GM19193 (cell line): Measurements from ENCODE around the gene ABTB2.

ENCODE experiments used
- POLR2A ChIP-seq: IDR thresholded peaks from 4 replicates; pipeline ENCODE4 v1.6.1; 2011; ENCODE audit not compliant: insufficient read depth, insufficient read length; ENCODE audit errors: extremely low read depth

Gene ABTB2

GRCh38 chr11:34245041-34245440, 112.8 kb downstream of the ABTB2 start:
- TF ChIP-seq POLR2A: no peak

DNA sequence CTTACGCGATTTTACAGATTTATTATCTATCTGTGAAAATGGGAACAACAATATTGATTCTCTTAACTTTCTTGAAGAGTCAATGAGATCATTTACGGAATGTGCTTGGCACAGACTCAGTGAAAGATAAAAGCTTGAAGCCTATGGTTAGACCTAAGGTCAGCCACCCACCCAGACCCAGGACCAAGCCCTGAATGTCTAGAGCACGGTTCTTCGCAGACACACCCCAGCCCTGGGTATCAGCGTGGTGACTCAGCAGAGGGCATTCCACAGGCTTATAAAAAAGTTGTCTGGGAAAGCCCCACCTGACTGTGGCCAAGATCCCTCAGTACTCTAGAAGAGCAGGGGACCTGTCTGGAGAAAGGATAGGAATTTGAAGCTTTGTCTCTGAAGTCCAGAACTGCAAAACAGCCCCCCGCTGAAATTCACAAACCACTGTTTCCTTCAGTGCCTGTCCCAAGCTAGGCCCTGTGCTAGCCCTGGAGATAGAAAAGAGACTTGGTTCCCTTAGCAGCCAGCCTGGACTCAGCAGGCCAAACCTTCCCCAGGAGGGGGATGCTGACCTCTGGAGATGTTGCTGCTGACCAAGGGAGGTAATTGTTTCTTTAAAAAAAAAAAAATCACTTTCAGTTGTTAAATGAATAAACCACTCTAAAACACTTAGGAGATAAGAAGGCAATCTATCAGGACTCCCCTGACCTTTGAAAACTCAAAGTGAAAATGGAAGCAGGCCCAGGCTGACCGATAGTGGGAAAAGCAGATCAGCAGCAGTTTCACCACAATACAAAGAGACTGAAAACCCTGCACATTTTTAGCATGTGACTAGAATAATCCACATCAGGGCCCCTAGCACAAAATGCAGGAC, 114.0 kb downstream of the ABTB2 start:
- TF ChIP-seq POLR2A: no peak

DNA sequence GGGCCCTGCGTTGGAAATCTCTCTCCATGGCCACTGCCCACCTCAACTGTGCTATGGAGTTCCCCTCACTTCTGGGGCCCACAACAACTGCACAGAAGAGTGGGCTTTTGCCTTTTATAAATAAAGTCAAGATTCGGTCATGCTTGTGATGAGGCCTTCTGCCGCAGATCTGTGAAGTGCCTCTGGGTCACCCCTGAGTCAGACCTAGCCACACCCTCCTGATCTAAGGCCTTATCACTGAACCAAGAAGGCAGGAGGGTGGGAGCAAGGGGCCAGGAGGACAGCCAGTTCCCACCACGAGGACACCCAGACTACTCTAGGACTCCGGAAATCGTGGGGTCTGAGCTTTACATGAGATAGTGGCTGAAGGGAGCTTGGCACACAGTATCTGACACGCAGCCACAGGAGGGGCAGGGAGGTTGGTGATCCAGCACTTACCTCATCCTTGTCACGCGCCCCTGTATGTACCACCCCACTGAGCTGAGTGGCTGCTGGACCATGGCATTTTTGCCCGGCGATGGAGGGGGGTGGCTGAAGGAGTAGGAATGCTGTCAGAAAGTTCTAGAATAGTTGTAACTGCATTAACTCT, 115.7 kb downstream of the ABTB2 start:
- no peak for TF ChIP-seq POLR2A

DNA sequence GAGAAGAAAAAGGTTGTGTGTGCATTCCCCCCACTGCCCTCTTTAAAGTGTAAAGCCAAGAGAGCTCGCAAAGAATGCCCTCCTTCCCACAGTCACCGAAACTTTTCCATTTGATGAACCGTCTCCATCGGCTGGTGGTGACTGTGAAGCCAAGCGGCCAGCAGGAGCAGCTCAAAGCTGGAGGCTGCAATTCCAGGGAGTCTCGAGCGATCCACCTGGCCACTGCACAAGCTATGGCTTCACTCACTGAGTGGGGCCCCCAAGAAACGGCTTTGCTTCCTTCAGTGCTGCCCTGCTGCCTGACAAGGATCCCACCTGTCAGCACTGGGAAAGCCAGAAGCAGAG, 117.7 kb downstream of the ABTB2 start:
- no peak for TF ChIP-seq POLR2A

- no peak for TF ChIP-seq POLR2A
Measured at GRCh38 chr11:34239465-34240149, 118.2 kb downstream of the ABTB2 start.

- TF ChIP-seq POLR2A: no peak
Measured at GRCh38 chr11:34238966-34239365, 118.8 kb downstream of the ABTB2 start.

- no peak for TF ChIP-seq POLR2A
Measured at GRCh38 chr11:34238533-34238932, 119.3 kb downstream of the ABTB2 start.

DNA sequence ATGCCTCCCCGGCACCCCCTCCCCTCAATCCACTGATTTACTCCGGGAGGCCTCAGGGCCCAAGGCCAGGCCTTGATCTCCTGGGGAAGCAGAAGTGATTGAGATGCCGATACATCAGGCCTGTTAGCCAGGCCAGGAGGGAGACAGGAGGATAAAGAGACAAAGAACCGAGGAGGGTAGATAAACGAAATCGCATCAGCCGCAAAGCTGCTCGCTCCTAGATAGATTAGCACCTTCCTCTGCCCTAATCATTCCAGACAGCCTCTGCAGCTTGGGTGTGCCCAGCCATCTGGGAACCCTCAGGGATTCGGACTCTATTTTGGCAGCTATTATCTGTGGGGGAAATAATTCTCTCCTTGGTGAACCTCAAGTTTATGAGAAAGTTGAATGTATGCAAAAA, 121.2 kb downstream of the ABTB2 start:
- no peak for TF ChIP-seq POLR2A

- TF ChIP-seq POLR2A: no peak
Measured at GRCh38 chr11:34235591-34236071, 122.2 kb downstream of the ABTB2 start.

DNA sequence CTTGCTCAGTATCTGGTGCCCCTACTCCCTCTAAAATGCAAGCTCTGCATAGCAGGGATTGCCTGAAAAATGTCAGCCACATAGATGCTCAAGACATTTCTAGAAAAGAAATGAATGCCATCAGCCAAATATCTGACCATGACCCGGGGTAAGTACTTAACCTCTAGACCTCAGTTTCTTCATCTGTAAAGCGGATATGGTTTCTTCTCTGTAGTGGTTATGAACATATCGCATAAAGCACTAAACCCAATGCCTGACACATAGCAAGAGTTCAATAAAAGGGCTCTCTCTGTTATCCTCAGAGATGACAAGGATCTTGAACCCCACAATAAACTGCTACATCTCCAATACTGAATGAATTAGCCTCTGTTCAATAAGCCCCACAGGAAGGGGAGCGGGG, 122.6 kb downstream of the ABTB2 start:
- no peak for TF ChIP-seq POLR2A

DNA sequence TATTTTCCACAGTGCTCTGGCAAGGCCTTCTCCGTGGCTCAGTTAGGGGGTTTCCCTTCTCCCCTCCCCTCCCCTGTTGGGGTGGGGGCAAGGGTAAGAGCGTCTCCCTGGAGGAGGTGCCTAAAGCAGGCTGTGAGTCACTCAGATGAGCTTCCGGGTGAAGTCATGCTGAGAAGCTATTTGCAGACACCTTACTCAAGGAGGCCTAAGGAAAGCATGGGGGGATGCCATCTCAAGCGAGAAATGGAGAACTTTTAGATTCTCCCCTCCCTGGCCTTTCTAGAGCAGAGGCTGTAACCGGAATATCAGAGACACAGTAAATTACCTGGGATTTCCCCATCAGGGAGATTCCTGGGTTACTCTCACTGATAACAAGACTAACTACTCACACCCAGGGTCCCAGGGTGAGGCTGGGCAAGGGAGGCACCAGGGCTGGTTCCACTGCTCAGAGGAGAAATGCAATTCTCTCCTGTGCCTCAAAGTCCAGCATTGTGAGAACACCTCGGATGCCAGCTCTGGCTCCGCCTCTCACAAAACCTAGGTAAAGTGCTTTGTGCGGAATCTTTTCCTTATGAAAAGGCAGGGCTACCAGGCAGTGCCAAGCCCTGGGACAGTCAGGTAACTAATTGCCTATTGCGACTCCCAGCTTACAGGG, 123.6 kb downstream of the ABTB2 start:
- no peak for TF ChIP-seq POLR2A

DNA sequence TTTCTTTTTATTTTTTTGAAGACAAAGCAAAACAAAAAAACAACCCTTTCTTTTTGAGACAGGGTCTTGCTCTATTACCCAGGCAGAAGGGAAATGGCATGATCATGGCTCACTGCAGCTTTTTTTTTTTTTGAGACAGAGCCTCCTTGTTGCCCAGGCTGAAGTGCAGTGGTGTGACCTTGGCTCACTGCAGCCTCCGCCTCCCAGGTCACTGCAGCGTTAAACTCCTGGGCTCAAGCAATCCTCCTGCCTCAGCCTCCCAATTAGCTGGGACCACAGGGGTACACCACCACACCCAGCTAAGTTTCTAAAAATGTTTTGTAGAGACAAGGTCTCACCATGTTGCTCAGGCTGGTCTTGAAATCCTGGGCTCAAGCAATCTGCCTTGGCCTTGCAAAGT, 124.6 kb downstream of the ABTB2 start:
- TF ChIP-seq POLR2A: no peak

- no peak for TF ChIP-seq POLR2A
Measured at GRCh38 chr11:34232807-34233206, 125.0 kb downstream of the ABTB2 start.

DNA sequence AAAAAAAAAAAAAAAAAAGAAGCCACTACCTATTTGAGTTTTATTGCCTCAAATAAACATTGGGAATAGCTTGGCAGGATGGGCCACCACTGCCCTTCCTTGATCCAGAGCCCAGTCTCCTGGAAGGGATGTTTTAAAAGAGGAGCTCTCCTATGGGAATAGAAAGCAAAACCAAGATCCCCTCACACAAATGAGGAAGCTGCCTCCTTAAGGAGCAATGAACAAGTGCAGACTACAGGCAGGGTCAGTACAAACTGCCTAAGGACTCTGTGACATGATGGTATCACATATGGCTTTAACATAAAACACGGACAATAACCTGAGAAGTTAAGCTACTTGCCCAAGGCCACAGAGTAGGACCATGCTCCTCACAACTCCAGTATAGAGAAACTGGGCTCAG, 131.6 kb downstream of the ABTB2 start:
- no peak for TF ChIP-seq POLR2A

DNA sequence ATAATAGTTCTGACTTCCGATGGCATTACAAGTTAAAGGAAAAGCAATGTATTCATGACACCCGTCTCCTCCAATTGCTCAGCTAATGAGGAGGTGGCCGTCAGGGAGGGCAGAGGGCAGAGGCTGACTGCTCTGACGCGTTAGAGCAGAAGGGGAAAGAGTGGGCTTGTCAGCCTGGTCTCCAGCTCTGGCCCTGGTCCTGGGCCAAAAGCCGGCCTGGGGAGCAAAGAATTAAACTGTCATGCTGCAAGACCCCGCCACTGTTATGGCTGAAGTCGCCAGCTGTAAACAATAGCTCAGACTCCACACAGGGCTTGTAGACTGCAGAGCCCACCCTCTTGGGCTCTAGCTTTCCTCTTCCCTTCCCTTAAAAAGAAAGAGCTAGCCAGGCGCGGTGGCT, 132.7 kb downstream of the ABTB2 start:
- TF ChIP-seq POLR2A: no peak
